HepG2 (cell line): ENCODE data around the gene MPI. TPM values are rescaled to one million over a fixed set of nuclear protein-coding genes. Genes with fewer than 3 reads are reported as not detected.

Experiments
- ATAC-seq: fragments of 200-7000 bp; cut with Tn5 transposase; 3 replicates; pipeline ENCODE4 v1.9.1; 2020; ENCODE audit warnings: mild to moderate bottlenecking, moderate library complexity
- BruUV-seq: library from RNA; stranded (reverse); fragments of 400-500 nt; replicated peaks from 2 replicates; lab custom pipeline; 2021; lab: Mats Ljungman, UMichigan
- CTCF ChIA-PET: fragments of 300-600 bp; formaldehyde crosslinking; extraction: SDS; loops from one replicate; lab custom pipeline; 2021; ENCODE audit warnings: low total read pairs, inconsistent platforms, low intra/inter-chr PET ratio; lab: Yijun Ruan, JAX
- POLR2A ChIA-PET: fragments of 350-600 bp; sonication (Branson Sonifier 250); formaldehyde crosslinking; loops from one replicate; lab custom pipeline; 2020; ENCODE audit warnings: antibody characterized with exemption, inconsistent platforms; lab: Yijun Ruan, JAX
- DNase-seq: peaks from one replicate; pipeline ENCODE4 v3.0.0-alpha.2; 2015; ENCODE audit warnings: low spot score
- FAIRE-seq: peaks from 3 replicates; lab custom pipeline; 2011; peaks lifted over from hg19 to GRCh38; lab: Jason Lieb, UNC
- H2AFZ ChIP-seq: one replicate; pipeline ENCODE4 v1.6.1; 2011; ENCODE audit warnings: low read length, inconsistent platforms
- H3K27ac ChIP-seq: fragments of 300-600 bp; 3 replicates; pipeline ENCODE4 v1.8.0; 2011; ENCODE audit warnings: mixed run types, mild to moderate bottlenecking, mixed read lengths, low read length, inconsistent platforms; ENCODE audit not compliant: insufficient read depth; ENCODE audit errors: extremely low read length
- H3K27me3 ChIP-seq, 2 experiments: fragments of 200-600 bp in 1 of 2; 2 replicates in 1 of 2; 3 replicates in 1 of 2; pipeline versions ENCODE4 v1.6.0 to v1.8.0; 2011; ENCODE audit warnings: low read length in 2 of 2, mild to moderate bottlenecking in 2 of 2, moderate library complexity in 2 of 2, inconsistent platforms in 1 of 2; ENCODE audit not compliant: insufficient read depth in 2 of 2, control insufficient read depth in 1 of 2
- H3K36me3 ChIP-seq, 2 experiments: fragments of 200-600 bp in 1 of 2; replicated peaks in 1 of 2; 2 replicates in 1 of 2; 3 replicates in 1 of 2; pipeline versions ENCODE4 v1.5.1 to v1.8.0; 2011; ENCODE audit warnings: low read length in 2 of 2, inconsistent platforms in 1 of 2; ENCODE audit not compliant: insufficient read depth in 2 of 2, control insufficient read depth in 1 of 2
- H3K4me1 ChIP-seq: 2 replicates; pipeline ENCODE4 v1.5.1; 2012; ENCODE audit warnings: low read length, inconsistent platforms; ENCODE audit not compliant: insufficient read depth
- H3K4me2 ChIP-seq: 2 replicates; pipeline ENCODE4 v1.6.0; 2011; ENCODE audit warnings: low read depth, low read length, inconsistent platforms
- H3K4me3 ChIP-seq, 3 experiments: fragments of 200-600 bp in 1 of 3; sonication (generic), shearing (Covaris generic) in 1 of 3; replicated peaks in 1 of 3; 2 replicates each; pipeline ENCODE4 v1.5.1; 2011 to 2016; ENCODE audit warnings: low read length in 3 of 3, inconsistent platforms in 2 of 3, low read depth in 2 of 3, mild to moderate bottlenecking in 2 of 3, control low read depth in 1 of 3, mixed read lengths in 1 of 3; ENCODE audit not compliant: insufficient read depth in 1 of 3
- H3K79me2 ChIP-seq: one replicate; pipeline ENCODE4 v1.6.1; 2011; ENCODE audit warnings: low read length, inconsistent platforms; ENCODE audit not compliant: insufficient read depth
- H3K9ac ChIP-seq: 2 replicates; pipeline ENCODE4 v1.6.0; 2011; ENCODE audit warnings: mild to moderate bottlenecking, low read depth, low read length, inconsistent platforms; ENCODE audit not compliant: insufficient read depth
- H3K9me3 ChIP-seq: 2 replicates; pipeline ENCODE4 v1.5.1; 2012; ENCODE audit warnings: mild to moderate bottlenecking, low read length
- H4K20me1 ChIP-seq: 2 replicates; pipeline ENCODE4 v1.6.0; 2011; ENCODE audit warnings: inconsistent platforms, mild to moderate bottlenecking, low read length, moderate library complexity; ENCODE audit not compliant: insufficient read depth
- ATF1 ChIP-seq: IDR thresholded peaks from 2 replicates; pipeline ENCODE4 v1.6.1; 2016; ENCODE audit warnings: mild to moderate bottlenecking, control low read depth
- FLYWCH1 ChIP-seq: sonication (generic); formaldehyde crosslinking; IDR thresholded peaks from 2 replicates; pipeline ENCODE4 v1.8.1; 2023; ENCODE audit warnings: mild to moderate bottlenecking, missing genetic modification reagents
- FOXA3 ChIP-seq: IDR thresholded peaks from 2 replicates; pipeline ENCODE4 v1.6.1; 2016; ENCODE audit warnings: missing genetic modification reagents, missing compliant biosample characterization
- KAT8 ChIP-seq: IDR thresholded peaks from 2 replicates; pipeline ENCODE4 v1.6.1; 2016; ENCODE audit warnings: missing genetic modification reagents, missing compliant biosample characterization
- SKI ChIP-seq: fragments of 450-650 bp; IDR thresholded peaks from one replicate; pipeline ENCODE4 v1.6.1; 2018; ENCODE audit warnings: mild to moderate bottlenecking; ENCODE audit not compliant: partially characterized antibody
- TCF12 ChIP-seq, 2 experiments: fragments of 450-650 bp in 1 of 2; sonication (generic) in 1 of 2; formaldehyde crosslinking in 1 of 2; IDR thresholded peaks; 2 replicates each; pipeline versions ENCODE4 v1.6.1 to v1.8.0; 2017 to 2022; ENCODE audit warnings: antibody characterized with exemption in 1 of 2, mild to moderate bottlenecking in 1 of 2, missing genetic modification reagents in 1 of 2, moderate library complexity in 1 of 2
- TEAD2 ChIP-seq: sonication (generic); formaldehyde crosslinking; IDR thresholded peaks from 2 replicates; pipeline ENCODE4 v1.9.0; 2021; ENCODE audit warnings: missing genetic modification reagents
- ZNF260 ChIP-seq: sonication (generic); formaldehyde crosslinking; IDR thresholded peaks from 2 replicates; pipeline ENCODE4 v1.4.0; 2020; ENCODE audit warnings: missing genetic modification reagents, low read depth, mild to moderate bottlenecking, borderline replicate concordance
- ZNF331 ChIP-seq: sonication (generic); formaldehyde crosslinking; IDR thresholded peaks from 2 replicates; pipeline ENCODE4 v1.4.0; 2020; ENCODE audit warnings: missing genetic modification reagents
- ZNF468 ChIP-seq: sonication (generic); formaldehyde crosslinking; IDR thresholded peaks from 2 replicates; pipeline ENCODE4 v1.8.0; 2022; ENCODE audit warnings: mild to moderate bottlenecking, moderate library complexity, missing genetic modification reagents
- ZNF672 ChIP-seq: sonication (generic); formaldehyde crosslinking; IDR thresholded peaks from 2 replicates; pipeline ENCODE4 v1.8.1; 2022; ENCODE audit warnings: missing genetic modification reagents
- ZNF839 ChIP-seq: sonication (generic); formaldehyde crosslinking; IDR thresholded peaks from 2 replicates; pipeline ENCODE4 v1.4.0; 2020; ENCODE audit warnings: missing genetic modification reagents, mild to moderate bottlenecking, borderline replicate concordance
- WGBS: methylation state at CpG from one replicate; pipeline ENCODE4 v1.1.6; 2017; ENCODE audit warnings: low lambda C conversion rate; 5-methylcytosine and 5-hydroxymethylcytosine counted together
- in situ Hi-C: cut with HindIII; loops from 2 replicates; pipeline ENCODE4 v1.10.0; 2017; ENCODE audit warnings: low pct_unique_long_range_greater_than_20kb; ENCODE audit not compliant: extremely low pct_ligation_motif_present
- intact Hi-C: fragments of 100-400 bp; cut with micrococcal nuclease; formaldehyde crosslinking; loops from one replicate; pipeline ENCODE4 v1.10.0; 2022; ENCODE audit not compliant: unreplicated experiment
- polyA plus RNA-seq, 8 experiments: library from polyadenylated mRNA; depleted of rRNA in 3 of 8; stranded (reverse) in 7 of 8; unstranded in 1 of 8; fragments of >200 nt; fragmentation: Illumina TruSeq in 4 of 8; extraction: Trizol in 4 of 8; gene quantifications; 2 replicates each; pipeline versions ENCODE4 v1.2.1 to v1.2.3, GENCODE V29; 2011 to 2016; ENCODE audit warnings: low read depth in 4 of 8, missing spikeins in 1 of 8, mixed read lengths in 1 of 8; ENCODE audit not compliant: insufficient read depth in 1 of 8
- total RNA-seq, 5 experiments: library from RNA; depleted of rRNA; stranded (reverse); fragments of >200 nt; fragmentation: Illumina TruSeq; extraction: Trizol; gene quantifications; 2 replicates each; pipeline ENCODE4 v1.2.3, GENCODE V29; 2016; ENCODE audit warnings: low read depth in 1 of 5
- TF ChIP-seq, protein P1 (sequence below): sonication (generic); formaldehyde crosslinking; IDR thresholded peaks from 2 replicates; pipeline ENCODE4 v1.4.0; 2020; ENCODE audit warnings: missing genetic modification reagents, borderline replicate concordance
- TF ChIP-seq, protein P2 (sequence below): sonication (generic); formaldehyde crosslinking; IDR thresholded peaks from 2 replicates; pipeline ENCODE4 v1.9.0; 2022; ENCODE audit warnings: low read depth, missing genetic modification reagents

MPI gene
- total and polyA plus RNA-seq, 2 of the 13 experiments (the other 11 are each of a cell fraction or from before 2014, with no cell fraction given), result 36.9 to 63.5 TPM

- intact Hi-C loops (loop anchor here (1.0 to 5.0 kb wide), 3 partner anchors 39 to 179 kb away; partner anchors contain the start of gene FAM219B), in situ Hi-C loops (loop anchor here (10.0 kb wide), 2 partner anchors 175 to 315 kb away; no protein-coding TSS in a partner anchor)
- Histone ChIP-seq H4K20me1 (no peaks in the 10 kb centered on the region), H3K27me3 (peaks cover 0 to 14% of the 10 kb centered on the region in 2 experiments; a peak in 3 of 5 replicates), H3K9ac (no peak overlapping the region), H2AFZ (peak overlapping the region; percentile 43), H3K9me3 (no peaks in the 10 kb centered on the region), H3K79me2 (no peaks in the 10 kb centered on the region), H3K4me2 (peak overlapping the region; percentile 63), H3K36me3 (no peaks in the 10 kb centered on the region), H3K27ac (no peak overlapping the region), H3K4me1 (peaks cover 17% of the 10 kb centered on the region), H3K4me3 (no peak overlapping the region; a peak in 1 of 6 replicates)
- FAIRE-seq (peak; percentile 89), DNase-seq (peak; percentile 73), ATAC-seq (peak; percentile 76)
- ChIA-PET POLR2A (interaction anchor here (0.9 to 1.3 kb wide), 3 partner anchors 9 to 179 kb away, joined by 3 to 4 read pairs (median 3); partner anchors contain the start of gene COX5A), CTCF (interaction anchor here (0.6 to 1.8 kb wide), 5 partner anchors 11 to 179 kb away, joined by 3 to 13 read pairs (median 4); no protein-coding TSS in a partner anchor)
- no TSS peak for BruUV-seq
- 17% methylated on average over 7 of the region's 7 CpGs for WGBS
- no peak for TF ChIP-seq ZNF468 (CRISPR knock-in tag)
- TF ChIP-seq ZNF672 (CRISPR knock-in tag), result no peak
- TF ChIP-seq TEAD2, result no peak
- no peak for TF ChIP-seq ZNF839
- TF ChIP-seq ZNF260 (CRISPR knock-in tag), result no peak
- TF ChIP-seq FOXA3 (CRISPR knock-in tag), result no peak
- peak; percentile 45; the same call in 1 of the 2 replicates for TF ChIP-seq ZNF331 (CRISPR knock-in tag)
- no peak for TF ChIP-seq FLYWCH1 (CRISPR knock-in tag)
- no peak for TF ChIP-seq SKI
- TF ChIP-seq, protein P1, sequence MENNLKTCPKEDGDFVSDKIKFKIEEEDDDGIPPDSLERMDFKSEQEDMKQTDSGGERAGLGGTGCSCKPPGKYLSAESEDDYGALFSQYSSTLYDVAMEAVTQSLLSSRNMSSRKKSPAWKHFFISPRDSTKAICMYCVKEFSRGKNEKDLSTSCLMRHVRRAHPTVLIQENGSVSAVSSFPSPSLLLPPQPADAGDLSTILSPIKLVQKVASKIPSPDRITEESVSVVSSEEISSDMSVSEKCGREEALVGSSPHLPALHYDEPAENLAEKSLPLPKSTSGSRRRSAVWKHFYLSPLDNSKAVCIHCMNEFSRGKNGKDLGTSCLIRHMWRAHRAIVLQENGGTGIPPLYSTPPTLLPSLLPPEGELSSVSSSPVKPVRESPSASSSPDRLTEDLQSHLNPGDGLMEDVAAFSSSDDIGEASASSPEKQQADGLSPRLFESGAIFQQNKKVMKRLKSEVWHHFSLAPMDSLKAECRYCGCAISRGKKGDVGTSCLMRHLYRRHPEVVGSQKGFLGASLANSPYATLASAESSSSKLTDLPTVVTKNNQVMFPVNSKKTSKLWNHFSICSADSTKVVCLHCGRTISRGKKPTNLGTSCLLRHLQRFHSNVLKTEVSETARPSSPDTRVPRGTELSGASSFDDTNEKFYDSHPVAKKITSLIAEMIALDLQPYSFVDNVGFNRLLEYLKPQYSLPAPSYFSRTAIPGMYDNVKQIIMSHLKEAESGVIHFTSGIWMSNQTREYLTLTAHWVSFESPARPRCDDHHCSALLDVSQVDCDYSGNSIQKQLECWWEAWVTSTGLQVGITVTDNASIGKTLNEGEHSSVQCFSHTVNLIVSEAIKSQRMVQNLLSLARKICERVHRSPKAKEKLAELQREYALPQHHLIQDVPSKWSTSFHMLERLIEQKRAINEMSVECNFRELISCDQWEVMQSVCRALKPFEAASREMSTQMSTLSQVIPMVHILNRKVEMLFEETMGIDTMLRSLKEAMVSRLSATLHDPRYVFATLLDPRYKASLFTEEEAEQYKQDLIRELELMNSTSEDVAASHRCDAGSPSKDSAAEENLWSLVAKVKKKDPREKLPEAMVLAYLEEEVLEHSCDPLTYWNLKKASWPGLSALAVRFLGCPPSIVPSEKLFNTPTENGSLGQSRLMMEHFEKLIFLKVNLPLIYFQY (CRISPR knock-in tag), result peak; percentile 37; the same call in 1 of the 2 replicates
- TF ChIP-seq KAT8 (CRISPR knock-in tag), result peak; percentile 34; the same call in 1 of the 2 replicates
- TF ChIP-seq, protein P2, sequence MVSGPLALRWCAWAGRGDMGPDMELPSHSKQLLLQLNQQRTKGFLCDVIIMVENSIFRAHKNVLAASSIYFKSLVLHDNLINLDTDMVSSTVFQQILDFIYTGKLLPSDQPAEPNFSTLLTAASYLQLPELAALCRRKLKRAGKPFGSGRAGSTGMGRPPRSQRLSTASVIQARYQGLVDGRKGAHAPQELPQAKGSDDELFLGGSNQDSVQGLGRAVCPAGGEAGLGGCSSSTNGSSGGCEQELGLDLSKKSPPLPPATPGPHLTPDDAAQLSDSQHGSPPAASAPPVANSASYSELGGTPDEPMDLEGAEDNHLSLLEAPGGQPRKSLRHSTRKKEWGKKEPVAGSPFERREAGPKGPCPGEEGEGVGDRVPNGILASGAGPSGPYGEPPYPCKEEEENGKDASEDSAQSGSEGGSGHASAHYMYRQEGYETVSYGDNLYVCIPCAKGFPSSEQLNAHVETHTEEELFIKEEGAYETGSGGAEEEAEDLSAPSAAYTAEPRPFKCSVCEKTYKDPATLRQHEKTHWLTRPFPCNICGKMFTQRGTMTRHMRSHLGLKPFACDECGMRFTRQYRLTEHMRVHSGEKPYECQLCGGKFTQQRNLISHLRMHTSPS (CRISPR knock-in tag), result no peak
- TF ChIP-seq ATF1, result no peak
- TF ChIP-seq TCF12 (IDR thresholded peaks at IDR 0.05), result no peak
- TF ChIP-seq TCF12 (CRISPR knock-in tag; IDR thresholded peaks at IDR 0.05), result no peak
These were observed 60.5 kb downstream of the MPI start for GRCh38 chr15:74950078-74950908.
